Esophagus squamous epithelium (tissue), 5 donors: ENCODE data around the gene ITGA11. TPM values are rescaled to one million over a fixed set of nuclear protein-coding genes. Genes with fewer than 3 reads are reported as not detected.

Experiments
- DNase-seq: peaks from one replicate; lab custom pipeline; 2025; lab: John Stamatoyannopoulos, UW
- H3K27ac ChIP-seq, 4 donors: fragments of 200-600 bp; sonication (generic); one replicate each; pipeline ENCODE4 v1.5.1; 2016 to 2019; ENCODE audit warnings: mild to moderate bottlenecking in 1 of 4
- H3K27me3 ChIP-seq, 4 donors: fragments of 200-600 bp; sonication (generic); 1 replicate in 3 of 4; 2 replicates in 1 of 4; pipeline versions ENCODE4 v1.5.1 to v1.6.0; 2017 to 2021; ENCODE audit warnings: antibody characterized with exemption in 1 of 4
- H3K36me3 ChIP-seq, 3 donors: fragments of 200-600 bp; sonication (generic); one replicate each; pipeline ENCODE4 v1.5.1; 2016 to 2019
- H3K4me1 ChIP-seq, 3 donors: fragments of 200-600 bp; sonication (generic); one replicate each; pipeline ENCODE4 v1.5.1; 2017 to 2019
- H3K4me3 ChIP-seq, 4 donors: fragments of 200-600 bp; sonication (generic); 1 replicate in 3 of 4; 2 replicates in 1 of 4; pipeline ENCODE4 v1.5.1; 2016 to 2019; ENCODE audit warnings: mild to moderate bottlenecking in 2 of 4, moderate library complexity in 1 of 4
- H3K9me3 ChIP-seq, 3 donors: fragments of 200-600 bp; sonication (generic); one replicate each; pipeline ENCODE4 v1.5.1; 2016 to 2019
- POLR2A ChIP-seq, 4 donors: fragments of 450-650 bp; IDR thresholded peaks; one replicate each; pipeline ENCODE4 v1.6.1; 2017; ENCODE audit warnings: antibody characterized with exemption in 4 of 4, mild to moderate bottlenecking in 4 of 4, moderate library complexity in 3 of 4
- WGBS, 2 donors: methylation state at CpG; one replicate each; pipeline ENCODE4 v1.1.5; 2018; 5-methylcytosine and 5-hydroxymethylcytosine counted together
- intact Hi-C: fragments of 100-400 bp; cut with DNase I; formaldehyde crosslinking; loops from one replicate; pipeline ENCODE4 v1.15.0; 2022
- total RNA-seq, 4 donors: library from RNA; depleted of rRNA; stranded (reverse); fragments of >200 nt; gene quantifications; one replicate each; pipeline ENCODE4 v1.1.0, GENCODE V29; 2016
- TF ChIP-seq, protein P1 (sequence below), 6 experiments: fragments of 450-650 bp in 4 of 6; fragments of 200-600 bp in 2 of 6; sonication (generic) in 2 of 6; IDR thresholded peaks; one replicate each; pipeline ENCODE4 v1.5.1; 2016 to 2019; ENCODE audit warnings: antibody characterized with exemption in 6 of 6, mild to moderate bottlenecking in 4 of 6, moderate library complexity in 4 of 6
- donor health status: DM: yes; HTN: yes; CAD: no.

The ITGA11 gene
- total RNA-seq, 4 donors from 2014 or later: 0.19 to 2.9 (median 0.81) TPM

DNA sequence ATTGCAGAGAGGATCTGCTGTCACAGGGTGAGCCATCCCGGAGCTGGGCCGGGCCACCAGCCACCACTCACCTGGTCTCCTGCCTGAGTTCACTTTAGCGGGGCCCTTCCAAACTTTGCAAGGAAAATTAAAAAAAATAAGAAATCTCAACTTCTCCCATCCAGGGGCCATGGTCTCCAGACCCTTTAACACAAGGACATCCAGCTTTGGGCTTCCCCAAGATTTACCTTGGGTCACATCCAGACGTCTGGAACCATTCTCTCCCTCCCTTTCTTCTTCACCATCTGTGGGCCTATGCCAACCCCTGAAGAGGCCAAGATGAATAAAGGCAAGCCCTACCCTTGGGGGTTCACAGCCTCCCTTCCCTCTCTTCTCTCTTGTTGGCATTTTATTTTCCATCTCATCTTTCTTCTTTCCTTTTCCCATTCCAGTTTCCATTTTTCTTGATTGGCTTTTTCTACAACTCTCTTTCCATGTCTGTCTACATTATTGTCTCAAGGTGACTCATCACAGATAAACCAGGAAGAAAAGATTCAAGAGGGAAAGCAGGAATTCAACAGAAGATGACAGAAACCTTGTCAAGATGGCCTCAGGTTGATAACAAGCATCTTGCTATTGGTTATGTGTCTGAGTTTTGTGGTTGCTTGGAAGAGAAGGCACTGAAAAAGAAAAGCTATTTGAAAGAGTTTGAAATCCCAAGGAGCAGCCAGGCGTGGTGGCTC, 49.5 kb downstream of the ITGA11 start:
- intact Hi-C loops: loop anchor here (10.0 kb wide), 1 partner anchor 128 kb away; no protein-coding TSS in a partner anchor
- H3K9me3 ChIP-seq: no peaks in the 10 kb centered on the region

DNA sequence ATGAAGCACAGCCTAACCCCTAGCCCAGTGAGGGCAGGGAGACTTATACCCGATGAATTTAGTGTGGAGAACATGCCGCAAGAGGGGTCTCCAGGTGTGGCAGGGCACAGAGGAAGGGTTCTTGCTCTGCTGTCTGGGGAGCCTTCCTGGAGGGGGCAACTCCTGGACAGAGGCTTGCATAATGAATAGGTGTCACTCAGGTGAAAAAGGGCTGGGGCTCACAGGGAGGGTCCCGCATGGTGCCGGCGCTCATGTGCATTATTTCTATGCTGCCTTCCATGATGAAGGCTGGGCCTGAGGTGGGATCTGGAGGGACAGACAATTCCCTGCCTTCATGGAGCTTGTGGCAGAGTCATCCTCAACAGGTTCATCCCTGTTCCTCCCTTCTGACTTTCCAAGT, 51.5 kb downstream of the ITGA11 start:
- TF ChIP-seq, protein P1, sequence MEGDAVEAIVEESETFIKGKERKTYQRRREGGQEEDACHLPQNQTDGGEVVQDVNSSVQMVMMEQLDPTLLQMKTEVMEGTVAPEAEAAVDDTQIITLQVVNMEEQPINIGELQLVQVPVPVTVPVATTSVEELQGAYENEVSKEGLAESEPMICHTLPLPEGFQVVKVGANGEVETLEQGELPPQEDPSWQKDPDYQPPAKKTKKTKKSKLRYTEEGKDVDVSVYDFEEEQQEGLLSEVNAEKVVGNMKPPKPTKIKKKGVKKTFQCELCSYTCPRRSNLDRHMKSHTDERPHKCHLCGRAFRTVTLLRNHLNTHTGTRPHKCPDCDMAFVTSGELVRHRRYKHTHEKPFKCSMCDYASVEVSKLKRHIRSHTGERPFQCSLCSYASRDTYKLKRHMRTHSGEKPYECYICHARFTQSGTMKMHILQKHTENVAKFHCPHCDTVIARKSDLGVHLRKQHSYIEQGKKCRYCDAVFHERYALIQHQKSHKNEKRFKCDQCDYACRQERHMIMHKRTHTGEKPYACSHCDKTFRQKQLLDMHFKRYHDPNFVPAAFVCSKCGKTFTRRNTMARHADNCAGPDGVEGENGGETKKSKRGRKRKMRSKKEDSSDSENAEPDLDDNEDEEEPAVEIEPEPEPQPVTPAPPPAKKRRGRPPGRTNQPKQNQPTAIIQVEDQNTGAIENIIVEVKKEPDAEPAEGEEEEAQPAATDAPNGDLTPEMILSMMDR (IDR thresholded peaks at IDR 0.05): no peak
- TF ChIP-seq POLR2A (IDR thresholded peaks at IDR 0.05): no peak
- H3K27ac ChIP-seq: no peak overlapping the region
- WGBS, 2 donors: 93% methylated on average over 3 of the region's 5 CpGs; no CpG with 5 or more reads in 1 of the 2 donors
- intact Hi-C loops: loop anchor here (10.0 kb wide), 1 partner anchor 126 kb away; no protein-coding TSS in a partner anchor
- no peaks in the 10 kb centered on the region for H3K36me3 ChIP-seq
- DNase-seq: no peak
- H3K27me3 ChIP-seq: no peaks in the 10 kb centered on the region
- no peak overlapping the region for H3K4me3 ChIP-seq
- H3K9me3 ChIP-seq: no peaks in the 10 kb centered on the region
- H3K4me1 ChIP-seq: peaks cover 0 to 5% (median 0%) of the 10 kb centered on the region in 3 donors

More for the DNA sequence above, 49.5 kb downstream of the ITGA11 start:
- H3K4me1 ChIP-seq: peaks cover 0 to 5% (median 0%) of the 10 kb centered on the region in 3 donors
- DNase-seq: no peak
- H3K4me3 ChIP-seq: no peak overlapping the region
- no peak for TF ChIP-seq POLR2A (IDR thresholded peaks at IDR 0.05)
- TF ChIP-seq, protein P1 (IDR thresholded peaks at IDR 0.05): no peak
- H3K36me3 ChIP-seq: no peaks in the 10 kb centered on the region
- H3K27ac ChIP-seq: no peak overlapping the region
- H3K27me3 ChIP-seq: peaks cover 0 to 11% (median 0%) of the 10 kb centered on the region in 4 donors
- WGBS, 2 donors: 89 to 91% methylated on average over 5 of the region's 5 CpGs

DNA sequence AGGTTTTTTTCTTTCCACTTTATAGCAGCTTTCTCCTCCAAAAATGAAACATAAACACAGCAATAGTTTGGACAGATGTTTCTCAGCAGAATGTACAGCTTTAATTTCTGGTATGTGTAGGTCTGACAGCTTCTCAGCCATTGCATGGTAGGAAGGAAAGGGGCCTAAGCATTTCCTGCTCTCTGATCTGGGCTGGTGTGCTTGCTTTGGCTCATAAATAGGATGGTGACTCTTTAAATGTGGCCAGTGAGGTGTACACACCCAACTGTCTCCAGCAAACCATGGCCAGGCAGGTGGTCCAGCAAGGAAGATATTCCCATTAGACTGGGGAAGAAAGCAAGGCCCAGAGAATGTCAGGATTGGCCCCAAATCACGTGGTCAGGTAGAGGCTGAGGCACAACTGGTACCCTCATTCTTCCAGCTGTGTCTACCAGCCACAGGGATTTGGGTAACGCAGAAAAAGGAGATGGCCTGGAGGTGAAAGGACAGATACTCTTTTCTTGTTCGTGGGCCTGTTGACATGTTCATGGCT, 52.1 kb downstream of the ITGA11 start:
- H3K4me3 ChIP-seq: no peak overlapping the region
- H3K27ac ChIP-seq: no peak overlapping the region
- WGBS, 2 donors: 60 to 65% methylated on average over 3 of the region's 3 CpGs
- peaks cover 0 to 5% (median 0%) of the 10 kb centered on the region in 3 donors for H3K4me1 ChIP-seq
- H3K27me3 ChIP-seq: no peaks in the 10 kb centered on the region
- intact Hi-C loops: loop anchor here (10.0 kb wide), 1 partner anchor 125 kb away; no protein-coding TSS in a partner anchor
- TF ChIP-seq POLR2A (IDR thresholded peaks at IDR 0.05): no peak
- TF ChIP-seq, protein P1 (IDR thresholded peaks at IDR 0.05): no peak
- no peaks in the 10 kb centered on the region for H3K9me3 ChIP-seq
- DNase-seq: no peak
- H3K36me3 ChIP-seq: no peaks in the 10 kb centered on the region

DNA sequence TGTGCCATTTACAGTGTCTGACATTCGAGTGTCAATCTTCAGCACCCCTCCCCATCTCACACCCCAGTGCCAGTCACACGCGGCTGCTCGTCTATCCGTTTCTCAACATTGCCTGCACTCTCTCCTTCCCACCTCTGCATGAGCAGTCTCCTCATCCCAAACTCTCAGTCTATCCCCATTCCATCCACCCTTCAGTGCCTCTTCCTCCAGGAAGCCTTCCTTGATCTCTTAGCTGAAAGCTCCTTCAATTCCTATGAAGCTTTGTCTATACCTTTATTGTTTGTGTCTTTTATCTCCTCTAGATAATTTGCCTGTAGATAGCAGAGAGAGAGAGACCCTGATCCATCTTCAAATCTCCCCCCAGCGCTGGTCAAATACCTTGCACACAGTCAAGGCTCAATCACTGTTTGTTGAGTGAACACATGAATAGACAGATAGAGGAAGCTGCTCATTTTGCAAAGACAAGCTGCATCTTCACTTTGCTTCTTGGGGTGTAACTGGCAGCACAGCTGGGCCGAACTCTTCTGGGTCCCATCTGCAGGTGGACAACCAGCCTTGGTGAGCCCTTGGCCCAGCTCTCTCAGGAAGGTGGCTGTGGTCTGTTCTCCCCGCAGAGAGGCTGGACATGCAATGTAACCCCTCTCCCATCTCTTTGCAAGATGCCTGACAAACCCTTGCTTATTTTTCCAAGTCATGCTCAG, 52.8 kb downstream of the ITGA11 start:
- Histone ChIP-seq H3K27ac (no peak overlapping the region), H3K9me3 (no peaks in the 10 kb centered on the region), H3K4me3 (no peak overlapping the region), H3K27me3 (no peaks in the 10 kb centered on the region), H3K36me3 (no peaks in the 10 kb centered on the region), H3K4me1 (peaks cover 0 to 2% (median 0%) of the 10 kb centered on the region in 3 donors)
- 80 to 88% methylated on average over 8 of the region's 8 CpGs for WGBS, 2 donors
- TF ChIP-seq, protein P1 (IDR thresholded peaks at IDR 0.05): no peak
- no peak for TF ChIP-seq POLR2A (IDR thresholded peaks at IDR 0.05)
- intact Hi-C loops: no loop called here
- DNase-seq: no peak
